NCI-H2107 (cell line): ENCODE measurements around the gene ANKRD44.

Source experiments
- DNase-seq: peaks from one replicate; lab custom pipeline; 2025; lab: John Stamatoyannopoulos, UW

ANKRD44 gene

DNA sequence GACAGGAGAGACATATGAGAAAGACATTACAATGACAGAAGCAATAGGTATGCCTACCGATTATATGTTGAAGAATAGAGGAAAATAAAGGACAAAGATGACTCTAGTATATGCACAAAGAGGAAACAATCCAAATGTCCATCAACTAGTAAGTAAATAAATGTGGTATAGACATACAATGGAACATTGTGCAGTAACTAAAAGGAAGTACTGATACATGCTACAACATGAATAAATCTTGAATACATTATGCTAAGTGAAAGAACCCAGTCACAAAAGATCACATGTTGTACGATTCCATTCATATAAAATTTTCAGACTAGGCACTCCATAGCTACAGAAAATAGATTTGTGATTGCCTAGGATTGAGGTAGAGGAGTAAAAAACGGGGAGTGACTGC is 355.5 kb downstream of the ANKRD44 start:
- no peak for DNase-seq

GRCh38 chr2:196954001-196954400 is 356.6 kb downstream of the ANKRD44 start:
- DNase-seq = no peak

- DNase-seq = no peak
Measured at GRCh38 chr2:196952936-196953335, 357.6 kb downstream of the ANKRD44 start.

- no peak for DNase-seq
Measured at GRCh38 chr2:196951973-196952372, 358.6 kb downstream of the ANKRD44 start.

- no peak for DNase-seq
Measured at GRCh38 chr2:196949116-196949515, 361.5 kb downstream of the ANKRD44 start.

GRCh38 chr2:196944570-196944969 is 366.0 kb downstream of the ANKRD44 start:
- no peak for DNase-seq

- DNase-seq = no peak
Measured at GRCh38 chr2:196941398-196942078, 369.0 kb downstream of the ANKRD44 start.

DNA sequence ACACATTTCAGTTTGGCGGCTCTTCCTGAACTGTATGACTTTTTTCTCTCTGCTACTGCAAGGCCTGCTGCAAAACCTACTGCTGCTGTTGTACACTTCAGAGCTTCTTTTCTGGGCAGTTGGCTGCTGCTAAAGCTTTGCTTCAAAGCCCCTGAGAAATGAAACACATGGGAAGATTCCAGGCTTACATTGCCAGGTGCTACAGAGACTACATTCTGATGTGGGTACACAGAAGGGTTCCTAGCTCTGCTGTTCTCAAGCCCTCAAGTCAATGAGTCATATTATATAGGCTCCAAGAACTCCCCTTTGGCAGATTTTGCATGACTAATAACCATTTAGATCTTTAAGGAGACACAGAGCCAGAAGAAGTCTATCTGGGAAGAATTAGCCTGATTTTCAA is 371.2 kb downstream of the ANKRD44 start:
- DNase-seq = no peak
